Measurements from ENCODE around the gene ZNF664. TPM values are rescaled to one million over a fixed set of nuclear protein-coding genes. Genes with fewer than 3 reads are reported as not detected.

Gene ZNF664
- total RNA-seq, 2 donors from 2014 or later, result 124 TPM

DNA sequence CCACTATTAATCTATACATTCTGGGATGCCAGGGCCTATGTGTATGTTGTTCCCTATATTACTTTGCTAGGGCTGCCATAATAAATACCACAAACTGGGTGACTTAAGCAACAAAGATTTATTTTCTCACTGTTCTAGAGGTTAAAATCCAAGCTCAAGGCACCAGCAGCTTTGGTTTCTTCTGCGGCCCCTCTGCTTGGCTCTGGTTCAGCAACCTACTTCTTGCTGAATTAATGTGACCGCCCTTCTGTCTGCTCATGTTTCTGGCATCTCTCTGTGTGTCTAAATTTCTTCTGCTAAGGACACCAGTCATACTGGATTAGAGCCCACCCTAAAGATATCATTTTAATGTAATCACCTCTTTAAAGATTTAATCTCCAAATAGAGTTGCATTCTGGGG lies 84.7 kb downstream of the ZNF664 start:
- H3K9ac ChIP-seq (ENCODE audit: low read depth in 2 of 2, low read length in 2 of 2), result no peak overlapping the region
- DNase-seq, result no peak
- intact Hi-C loops (cut with DNase I), result no loop called here
- H3K27ac ChIP-seq, result no peak overlapping the region
- H3K9me3 ChIP-seq, result no peaks in the 10 kb centered on the region
- no peaks in the 10 kb centered on the region for H3K4me1 ChIP-seq
- no peaks in the 10 kb centered on the region for H3K36me3 ChIP-seq
- H3K27me3 ChIP-seq, result no peaks in the 10 kb centered on the region
- TF ChIP-seq, protein P1, sequence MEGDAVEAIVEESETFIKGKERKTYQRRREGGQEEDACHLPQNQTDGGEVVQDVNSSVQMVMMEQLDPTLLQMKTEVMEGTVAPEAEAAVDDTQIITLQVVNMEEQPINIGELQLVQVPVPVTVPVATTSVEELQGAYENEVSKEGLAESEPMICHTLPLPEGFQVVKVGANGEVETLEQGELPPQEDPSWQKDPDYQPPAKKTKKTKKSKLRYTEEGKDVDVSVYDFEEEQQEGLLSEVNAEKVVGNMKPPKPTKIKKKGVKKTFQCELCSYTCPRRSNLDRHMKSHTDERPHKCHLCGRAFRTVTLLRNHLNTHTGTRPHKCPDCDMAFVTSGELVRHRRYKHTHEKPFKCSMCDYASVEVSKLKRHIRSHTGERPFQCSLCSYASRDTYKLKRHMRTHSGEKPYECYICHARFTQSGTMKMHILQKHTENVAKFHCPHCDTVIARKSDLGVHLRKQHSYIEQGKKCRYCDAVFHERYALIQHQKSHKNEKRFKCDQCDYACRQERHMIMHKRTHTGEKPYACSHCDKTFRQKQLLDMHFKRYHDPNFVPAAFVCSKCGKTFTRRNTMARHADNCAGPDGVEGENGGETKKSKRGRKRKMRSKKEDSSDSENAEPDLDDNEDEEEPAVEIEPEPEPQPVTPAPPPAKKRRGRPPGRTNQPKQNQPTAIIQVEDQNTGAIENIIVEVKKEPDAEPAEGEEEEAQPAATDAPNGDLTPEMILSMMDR (IDR thresholded peaks at IDR 0.05), result no peak
- no peak overlapping the region for H3K4me3 ChIP-seq

GRCh38 chr12:124059752-124060151 lies 86.7 kb downstream of the ZNF664 start:
- H3K4me1 ChIP-seq, result no peaks in the 10 kb centered on the region
- no peak for DNase-seq
- TF ChIP-seq, protein P1 (IDR thresholded peaks at IDR 0.05), result no peak
- H3K9me3 ChIP-seq, result no peaks in the 10 kb centered on the region
- intact Hi-C loops (cut with DNase I), result no loop called here
- H3K27ac ChIP-seq, result no peak overlapping the region
- no peak overlapping the region for H3K4me3 ChIP-seq
- H3K27me3 ChIP-seq, result no peaks in the 10 kb centered on the region
- no peaks in the 10 kb centered on the region for H3K36me3 ChIP-seq
- no peak overlapping the region for H3K9ac ChIP-seq (ENCODE audit: low read depth in 2 of 2, low read length in 2 of 2)

Other genes with a start within 250 kb of the ZNF664 start
- under 1 TPM; 0.32 to 0.35 TPM for gene DNAH10, start 210.9 kb upstream of the ZNF664 start, total RNA-seq
- 10 to 100 TPM in 1 of 2 donors, 1 to 10 TPM in 1; 9.6 to 19.5 TPM for gene CCDC92, start 384 bp upstream of the ZNF664 start, total RNA-seq